SIG-M5 treated with dmso at 0.1 percent for 504 hours (cell line): ENCODE measurements around the gene ADGRG7.

ENCODE experiments used
- DNase-seq: peaks from one replicate; lab custom pipeline; 2025; ENCODE audit not compliant: unreplicated experiment; lab: John Stamatoyannopoulos, UW

ADGRG7 gene

DNA sequence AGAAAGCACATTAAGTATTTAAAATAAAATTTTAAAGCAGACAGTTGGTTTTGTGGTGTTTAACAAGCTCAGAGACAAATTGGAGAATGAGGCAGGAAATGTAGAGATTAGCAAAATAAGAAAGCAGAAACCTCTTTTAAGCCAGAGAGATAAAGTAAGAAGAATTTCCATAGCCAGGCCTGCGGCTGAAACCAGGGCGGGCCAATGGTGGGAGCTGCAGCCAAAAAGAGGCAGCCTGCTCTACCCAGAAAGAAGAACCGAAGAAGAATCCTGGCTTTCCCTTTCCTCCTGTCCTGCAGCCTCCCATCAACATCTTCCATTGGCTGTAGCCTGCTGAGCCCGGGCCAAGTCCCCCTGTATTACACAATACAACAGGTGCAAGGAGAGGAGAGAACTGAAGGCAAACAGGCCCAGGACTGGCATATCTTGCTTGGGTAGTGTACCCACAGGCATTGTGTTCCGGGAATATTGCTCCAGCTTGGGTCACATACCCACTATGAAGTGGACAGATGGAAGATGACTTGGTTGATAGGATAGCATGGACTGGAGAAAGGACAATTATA, 88.4 kb downstream of the ADGRG7 start:
- DNase-seq: no peak

DNA sequence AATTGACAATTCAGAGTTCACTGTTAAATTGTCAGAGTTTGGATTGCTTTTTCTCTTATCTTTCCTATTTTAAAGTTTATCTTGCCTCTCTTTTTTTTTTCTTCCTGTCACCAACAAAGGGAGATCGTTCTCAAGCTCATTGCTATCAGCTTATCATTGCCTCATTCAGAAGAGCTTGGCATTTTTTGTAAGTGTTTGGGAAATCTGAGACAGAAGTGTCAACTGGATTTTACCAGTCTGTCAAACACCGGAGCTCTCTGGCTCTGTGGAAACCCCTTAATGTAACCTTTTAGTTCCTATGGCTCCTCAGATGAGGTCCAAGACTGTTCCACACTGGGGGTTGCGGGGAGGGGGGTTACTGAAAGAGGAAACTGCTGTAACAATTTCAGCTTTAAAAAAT, 89.3 kb downstream of the ADGRG7 start:
- DNase-seq: no peak

DNA sequence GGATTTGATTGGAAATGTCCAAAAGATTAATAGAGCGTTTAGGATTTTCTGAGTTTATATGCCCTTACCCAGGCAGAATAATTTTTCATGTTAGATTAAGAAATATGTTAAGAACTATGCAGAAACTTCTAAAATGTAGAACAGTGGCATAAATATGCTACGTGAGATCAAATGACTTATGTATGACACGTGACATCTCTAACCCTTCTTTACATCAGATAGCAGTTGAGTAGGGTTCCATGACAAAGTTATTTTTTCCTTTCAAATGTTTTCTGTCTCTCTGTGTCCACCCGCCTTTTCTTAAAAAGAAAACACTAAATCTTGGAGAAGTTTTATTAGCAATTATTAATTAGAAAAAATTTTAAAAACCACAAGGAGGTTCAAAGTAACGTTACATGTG, 91.3 kb downstream of the ADGRG7 start:
- no peak for DNase-seq

DNA sequence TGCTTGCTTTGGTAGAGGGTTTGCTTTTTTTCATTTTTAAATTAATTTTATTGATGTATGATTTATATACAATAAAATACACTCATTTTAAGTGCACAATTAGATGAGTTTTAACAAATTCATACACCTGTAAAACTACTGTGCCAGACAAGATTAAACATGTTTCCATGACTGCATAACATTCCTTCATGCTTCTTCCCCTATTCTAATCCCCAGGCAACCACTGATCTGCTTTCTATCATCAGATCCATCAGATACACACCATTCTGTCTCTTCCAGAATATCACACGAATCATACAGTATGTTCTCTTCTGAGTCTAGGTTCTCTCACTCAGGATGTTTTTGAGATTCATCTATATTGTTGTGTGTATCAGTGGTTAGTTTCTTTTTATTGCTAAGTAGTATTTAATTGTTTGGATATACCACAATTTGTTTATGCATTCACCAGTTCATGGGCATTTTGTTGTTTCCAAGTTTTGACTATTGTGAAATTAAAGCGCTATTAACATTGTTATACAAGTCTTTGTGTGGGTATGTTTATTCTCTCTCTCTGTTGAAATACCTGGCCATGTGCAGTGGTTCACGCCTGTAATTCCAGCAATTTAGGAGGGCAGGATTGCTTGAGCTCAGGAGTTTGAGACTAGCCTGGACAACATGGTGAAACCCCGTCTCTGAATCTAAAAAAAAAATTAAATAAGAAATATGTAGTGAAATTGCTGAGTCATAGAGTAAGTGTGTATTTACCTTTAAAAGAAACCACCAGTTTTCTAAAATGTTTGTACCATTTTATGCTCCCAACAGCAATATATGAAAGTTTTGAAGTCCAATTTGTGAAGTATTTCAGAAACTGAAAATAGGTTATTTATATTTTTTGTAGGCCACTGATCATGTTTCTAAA, 92.9 kb downstream of the ADGRG7 start:
- DNase-seq: no peak

DNA sequence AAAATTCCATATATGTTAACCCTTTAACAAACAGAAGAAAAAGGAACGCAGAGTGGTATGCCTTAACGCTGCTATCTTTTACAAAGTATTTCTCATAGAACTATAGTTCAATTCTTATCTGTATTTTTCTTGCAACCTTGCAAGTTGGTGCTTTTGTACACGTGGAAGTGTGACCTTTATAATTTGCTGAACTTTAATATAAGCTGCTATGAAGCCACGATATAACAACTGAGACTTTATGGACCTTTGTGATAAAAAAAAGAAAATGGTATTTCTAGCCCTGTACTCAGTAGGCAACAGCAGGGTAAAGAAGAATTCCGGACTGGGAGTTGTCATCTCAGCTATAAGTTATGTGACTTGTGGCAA, 93.6 kb downstream of the ADGRG7 start:
- no peak for DNase-seq

DNA sequence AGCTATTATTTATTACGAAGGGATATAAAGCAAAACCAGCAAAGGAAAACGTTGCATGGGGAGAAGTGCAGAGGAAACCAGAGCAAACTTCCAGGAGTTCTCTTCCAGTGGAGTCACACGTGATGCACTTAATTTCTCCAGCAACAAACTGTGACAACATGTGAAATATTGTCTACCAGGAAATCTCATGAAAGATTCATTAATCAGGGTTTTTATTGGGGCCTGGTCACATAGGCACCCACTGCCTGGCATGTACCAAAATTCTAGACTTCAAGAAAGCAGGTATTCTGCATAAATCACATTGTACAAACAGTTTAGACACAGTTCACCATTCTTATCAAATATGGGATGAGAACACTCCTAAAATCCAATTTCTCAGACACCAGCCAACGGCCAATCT, 94.5 kb downstream of the ADGRG7 start:
- DNase-seq: no peak

DNA sequence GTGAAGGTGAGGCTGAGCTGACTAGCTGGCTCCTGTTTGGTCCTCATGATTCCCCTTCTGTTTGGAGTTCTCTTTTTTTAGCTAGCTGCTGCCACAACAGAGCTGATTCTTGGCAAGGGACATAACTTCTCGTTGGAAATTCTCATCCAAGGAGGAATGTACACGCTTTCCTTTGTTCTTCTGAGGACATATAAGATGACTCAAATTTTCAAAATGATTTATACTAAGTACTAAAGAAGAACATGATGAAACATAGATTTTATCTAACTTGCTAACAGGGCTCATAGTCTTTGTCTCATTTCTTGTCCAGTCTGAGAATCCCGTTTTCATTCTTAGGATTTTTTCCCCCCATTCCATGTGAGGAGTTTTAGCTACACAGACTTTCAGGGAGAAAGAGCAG, 97.0 kb downstream of the ADGRG7 start:
- DNase-seq: no peak

DNA sequence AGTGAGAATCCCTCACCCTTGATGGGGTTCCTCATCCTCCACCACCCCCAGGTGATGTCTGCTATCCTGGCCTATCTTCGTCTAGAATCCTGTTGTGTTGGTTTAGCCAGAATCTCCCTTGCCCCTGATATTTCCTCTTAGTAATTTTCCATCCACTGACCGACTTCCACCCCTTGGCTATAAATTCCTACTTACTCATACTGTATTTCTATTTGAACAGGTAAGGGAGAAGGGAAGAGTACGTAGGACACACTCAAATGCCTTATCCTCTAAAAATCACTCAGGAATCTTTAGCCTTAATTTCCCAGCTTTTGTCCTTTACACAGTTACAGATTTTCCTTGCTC, 99.2 kb downstream of the ADGRG7 start:
- no peak for DNase-seq

DNA sequence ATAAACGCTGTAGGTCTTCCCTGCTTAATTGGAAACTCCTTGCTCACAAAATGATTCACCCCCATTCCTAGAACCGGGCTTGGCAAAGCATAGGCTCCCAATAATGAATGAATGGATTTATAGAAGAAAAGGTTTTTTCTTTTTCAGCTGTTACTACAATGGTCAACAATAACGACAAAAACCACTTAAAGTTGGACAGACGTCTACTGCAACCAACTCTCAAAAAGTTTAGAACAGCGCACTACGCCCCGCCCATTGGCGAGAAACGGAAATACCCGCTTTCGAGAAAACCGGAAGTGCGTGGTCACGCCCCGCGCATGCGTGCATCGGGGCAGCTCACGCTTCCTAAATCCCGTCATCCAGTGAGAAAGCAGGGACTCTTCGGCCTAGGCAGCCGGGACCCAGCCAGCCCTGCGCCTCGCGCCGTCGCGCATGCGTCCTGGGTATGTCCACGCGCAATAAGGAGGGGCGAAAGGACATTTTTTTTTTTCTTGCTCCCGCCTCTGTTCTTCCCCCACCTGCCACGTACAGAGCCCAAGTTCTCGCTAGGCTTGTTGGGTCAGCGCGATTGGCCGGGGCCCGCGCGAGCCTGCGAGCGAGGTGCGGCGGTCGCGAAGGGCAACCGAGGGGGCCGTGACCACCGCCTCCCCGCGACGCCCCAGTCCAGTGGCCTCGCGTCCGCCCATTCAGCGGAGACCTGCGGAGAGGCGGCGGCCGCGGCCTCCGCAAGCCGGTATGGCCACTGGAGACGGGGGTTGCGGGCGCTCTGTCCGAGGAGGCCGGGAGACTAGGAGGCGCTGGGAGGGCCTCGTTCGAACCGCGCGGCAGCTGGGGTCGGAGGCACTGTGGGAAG, 99.8 kb downstream of the ADGRG7 start, which contains the start of gene TFG:
Gene TFG, plus strand, starts transcription at position 506 of the 853 bp plus-strand sequence. CDS start 4,192 bp downstream, outside the sequence.
- DNase-seq: peak; percentile 97

DNA sequence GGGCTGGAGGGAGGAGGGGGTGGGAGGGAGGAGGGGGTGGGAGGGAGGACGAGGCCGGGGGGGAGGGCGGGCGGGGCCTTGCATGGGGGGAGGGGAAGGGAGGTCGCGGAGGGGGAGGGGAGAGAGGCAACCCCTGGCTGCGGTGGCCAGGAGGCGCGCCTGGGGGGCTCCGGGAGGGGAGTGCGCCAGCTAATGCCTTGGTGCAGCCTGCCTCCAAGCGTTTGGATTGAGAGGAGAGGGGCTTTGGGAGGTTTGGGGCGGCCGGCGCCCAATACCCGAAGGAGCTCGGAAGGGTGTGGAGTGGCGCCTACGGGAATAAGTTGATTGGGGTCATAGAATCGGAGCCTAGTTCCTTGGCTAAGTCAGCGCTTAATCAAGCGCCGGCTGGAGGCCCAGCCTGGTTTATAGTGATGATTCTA, 100.5 kb downstream of the ADGRG7 start:
- DNase-seq: peak; percentile 38

DNA sequence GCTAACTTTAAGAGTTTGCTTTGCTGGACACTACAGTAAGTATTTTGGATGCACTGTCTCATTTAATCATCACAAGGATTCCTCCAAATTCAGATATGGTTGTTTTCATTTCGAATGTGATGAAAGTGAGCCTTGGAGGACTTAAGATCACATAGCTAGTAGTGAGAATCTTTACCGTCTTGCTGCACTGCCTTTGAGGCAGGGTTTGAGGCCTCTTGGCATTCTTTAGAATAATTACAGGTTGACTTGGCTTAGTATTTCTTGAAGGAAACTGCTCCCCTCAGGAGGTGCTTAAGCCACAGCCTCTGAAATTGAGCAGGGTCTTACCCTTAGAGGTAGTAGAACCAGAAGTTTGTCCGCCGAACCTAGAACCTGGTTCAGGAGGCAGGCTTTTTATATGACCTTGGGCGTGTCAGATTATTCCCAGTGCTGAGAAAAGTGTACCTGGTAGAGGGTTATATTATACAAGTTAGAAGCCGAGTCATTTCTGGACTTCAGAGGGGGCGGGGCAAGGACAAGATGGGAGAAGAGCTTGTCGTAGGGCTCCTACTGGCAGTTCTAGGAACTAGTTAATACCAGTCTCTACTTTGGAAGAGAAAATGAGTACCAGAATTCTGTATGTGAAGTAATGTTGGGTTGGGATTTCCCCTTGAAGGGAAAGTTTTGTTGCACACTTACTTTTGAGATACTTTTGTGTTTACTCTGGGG, 101.0 kb downstream of the ADGRG7 start:
- peak; percentile 90 for DNase-seq

DNA sequence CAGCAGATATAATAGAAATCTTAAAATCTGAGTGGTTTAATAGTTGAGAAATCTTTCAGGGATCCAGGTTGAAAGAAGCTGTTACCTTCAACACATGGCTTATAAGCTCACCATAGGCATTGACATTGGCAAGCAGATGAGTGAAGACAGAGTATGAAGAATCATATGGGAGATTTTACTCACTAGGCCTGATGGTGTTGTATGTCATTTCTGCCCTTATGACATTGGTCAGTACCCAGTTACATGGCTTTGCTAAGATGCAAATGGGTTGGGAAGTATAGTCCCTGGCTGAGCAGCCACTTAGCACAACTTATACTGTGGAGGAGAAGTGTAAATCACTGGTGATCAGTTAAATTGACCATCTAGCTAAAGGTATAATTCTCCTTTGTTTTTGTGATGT, 105.8 kb downstream of the ADGRG7 start:
- no peak for DNase-seq

DNA sequence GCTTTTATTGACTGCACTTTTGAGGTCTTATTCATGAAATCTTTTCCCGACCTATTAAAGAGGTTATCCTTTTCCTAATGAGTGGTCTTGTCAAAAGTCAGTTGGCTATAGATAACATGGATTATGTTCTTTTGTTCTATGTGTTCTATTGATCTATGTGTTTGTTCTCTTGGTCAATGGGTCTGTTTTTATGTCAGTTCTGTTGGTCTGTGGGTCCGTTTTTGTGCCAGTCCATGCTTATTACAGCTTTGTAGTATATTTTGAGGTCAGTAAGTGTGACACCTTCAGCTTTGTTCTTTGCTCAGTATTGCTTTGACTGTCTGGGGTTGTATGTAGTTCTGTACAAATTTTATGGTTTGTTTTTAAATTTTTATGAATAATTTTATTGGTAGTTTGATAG, 107.7 kb downstream of the ADGRG7 start:
- no peak for DNase-seq

DNA sequence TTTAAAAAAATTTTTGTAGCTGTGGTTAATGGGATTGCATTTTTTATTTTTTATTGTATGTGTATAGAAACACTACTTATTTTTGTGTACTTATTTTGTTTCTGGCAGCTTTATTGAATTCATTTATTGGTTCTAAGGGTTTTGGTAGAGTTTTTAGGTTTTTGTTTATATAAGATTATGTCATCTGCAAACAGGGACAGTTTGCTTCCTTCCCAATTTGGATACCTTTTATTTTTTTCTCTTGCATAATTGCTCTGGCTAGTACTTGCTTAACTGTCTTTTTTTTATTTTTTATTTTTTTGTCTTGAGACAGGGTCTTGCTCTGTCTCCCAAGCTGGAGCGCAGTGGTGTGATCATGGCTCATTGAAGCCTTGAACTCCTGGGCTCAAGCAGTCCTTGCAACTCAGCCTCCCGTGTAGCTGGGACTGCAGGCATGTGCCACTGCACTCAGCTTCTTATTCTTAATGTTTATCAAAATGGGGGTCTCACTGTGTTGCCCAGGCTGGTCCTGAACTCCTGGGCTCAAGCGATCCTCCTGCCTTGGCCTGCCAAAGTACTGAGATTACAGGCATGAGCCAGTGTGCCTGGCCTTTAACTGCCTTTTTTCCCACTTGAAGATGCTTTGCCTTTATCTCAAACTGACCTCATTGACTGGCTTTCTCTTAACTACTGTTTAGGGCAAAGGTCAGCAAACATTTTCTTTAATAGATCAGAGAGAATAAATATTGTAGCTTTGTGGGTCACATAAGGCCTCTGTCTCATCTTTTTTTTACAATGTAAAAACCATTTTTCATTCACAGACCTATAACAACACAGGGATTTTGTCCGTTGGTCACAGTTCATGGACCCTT, 108.5 kb downstream of the ADGRG7 start:
- no peak for DNase-seq

DNA sequence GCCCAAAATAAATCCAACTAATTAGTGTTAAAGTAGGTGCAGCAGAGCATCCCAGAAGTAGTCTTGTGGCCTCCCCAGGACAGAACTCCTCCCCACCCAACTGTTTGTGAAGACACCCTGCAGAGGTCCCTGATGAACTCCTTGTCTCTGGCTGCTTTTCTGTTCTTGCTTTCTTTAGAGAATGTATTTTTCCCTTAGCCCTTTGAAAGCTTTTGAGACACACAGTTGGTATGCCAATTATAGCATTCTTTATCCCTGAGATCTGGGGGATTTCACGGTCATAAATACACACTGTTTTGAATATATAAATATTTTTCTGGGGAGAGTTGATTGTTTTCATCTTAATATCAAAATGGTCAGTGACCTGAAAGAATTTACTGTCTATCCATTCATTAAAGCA, 109.7 kb downstream of the ADGRG7 start:
- no peak for DNase-seq

DNA sequence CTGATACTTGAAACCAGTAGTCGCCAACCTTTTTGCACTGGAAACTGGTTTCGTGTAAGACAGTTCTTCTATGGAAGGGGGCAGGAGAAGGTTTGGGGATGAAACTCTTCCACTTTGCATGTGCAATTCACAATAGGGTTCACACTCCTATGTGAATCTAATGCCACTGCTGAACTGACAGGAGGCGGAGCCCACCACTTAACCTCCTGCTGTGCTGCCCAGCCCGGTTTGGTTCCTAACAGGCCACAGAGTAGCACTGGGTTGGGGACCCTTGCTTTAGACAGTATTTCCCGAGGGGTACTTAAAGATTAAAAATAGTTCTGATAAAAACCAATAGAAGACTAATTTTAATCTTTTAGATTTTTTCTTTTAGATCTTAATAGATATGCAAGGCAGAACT, 111.0 kb downstream of the ADGRG7 start:
- DNase-seq: no peak

DNA sequence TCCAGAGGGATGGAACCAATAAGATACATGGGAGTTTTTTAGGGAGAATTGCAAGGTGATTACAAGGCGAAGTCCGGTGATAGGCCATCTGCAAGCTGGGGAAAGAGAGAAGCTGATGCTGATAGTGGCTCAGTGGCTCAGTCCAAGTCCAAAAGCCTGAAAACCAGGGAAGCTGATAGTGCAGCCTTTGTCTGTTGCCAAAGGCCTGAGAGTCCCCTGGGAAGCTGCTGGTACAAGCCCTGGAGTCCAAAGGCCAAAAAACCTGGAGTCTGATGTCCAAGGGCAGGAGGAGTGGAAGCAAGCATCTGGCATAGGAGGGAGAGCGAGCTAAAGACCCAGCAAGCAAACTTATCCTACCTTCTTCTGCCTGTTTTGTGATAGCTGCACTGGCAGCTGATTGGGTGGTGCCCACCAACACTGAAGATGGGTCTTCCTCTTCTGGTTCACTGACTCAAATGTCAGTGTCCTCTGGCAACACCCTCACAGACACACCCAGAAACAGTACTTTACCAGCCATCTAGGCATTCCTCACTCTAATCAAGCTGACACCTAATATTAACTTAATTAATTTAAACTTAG, 116.6 kb downstream of the ADGRG7 start:
- no peak for DNase-seq

DNA sequence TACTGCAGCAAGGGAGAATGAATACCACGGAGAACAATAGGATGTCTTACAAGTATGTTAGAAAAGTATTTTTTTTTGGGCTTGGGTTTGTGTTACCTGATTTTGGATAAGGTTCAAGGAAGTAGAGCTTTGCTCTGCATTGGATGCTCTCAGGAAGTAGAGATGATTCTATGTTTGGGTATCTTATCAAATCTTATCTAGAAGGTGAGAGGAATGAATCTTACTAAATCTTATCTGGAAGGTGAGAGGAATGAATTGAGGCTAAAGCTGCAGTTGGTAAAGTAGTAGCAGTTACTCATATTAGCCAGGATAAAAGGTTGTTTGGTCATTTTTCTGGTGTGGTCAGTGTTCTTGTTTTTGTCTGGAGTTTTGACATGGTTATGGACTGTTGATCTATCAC, 117.3 kb downstream of the ADGRG7 start:
- DNase-seq: no peak

DNA sequence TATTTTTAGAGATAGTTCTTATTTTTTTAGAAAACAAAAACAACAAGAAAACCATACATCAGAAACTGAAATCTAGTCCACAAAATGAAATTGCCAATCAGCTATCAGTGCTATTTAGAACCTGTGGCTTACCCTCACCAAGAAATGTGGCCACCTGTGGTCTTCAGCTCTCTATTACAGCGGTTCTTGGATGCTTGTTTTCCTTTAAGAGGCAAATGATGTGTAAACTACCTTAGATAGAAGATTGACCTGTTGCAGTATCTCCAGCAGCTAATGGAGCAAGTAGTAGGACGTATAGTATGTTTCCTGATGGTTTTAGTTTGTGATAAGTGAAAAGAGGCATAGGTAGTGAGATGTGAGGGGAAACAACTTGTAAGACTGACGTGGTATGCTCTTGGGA, 121.1 kb downstream of the ADGRG7 start:
- no peak for DNase-seq

DNA sequence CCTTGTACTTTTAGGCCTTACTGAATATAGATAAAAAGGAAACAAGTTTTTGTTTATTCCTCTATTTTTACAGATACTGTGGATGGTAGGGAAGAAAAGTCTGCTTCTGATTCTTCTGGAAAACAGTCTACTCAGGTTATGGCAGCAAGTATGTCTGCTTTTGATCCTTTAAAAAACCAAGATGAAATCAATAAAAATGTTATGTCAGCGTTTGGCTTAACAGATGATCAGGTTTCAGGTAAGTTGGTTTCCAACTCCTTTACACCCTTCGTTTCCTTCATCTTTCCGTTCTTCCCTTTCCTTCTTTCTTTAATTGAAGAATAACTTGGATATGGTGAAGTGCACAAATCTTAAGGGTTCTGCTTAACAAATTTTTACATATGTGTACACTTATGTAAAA, 123.0 kb downstream of the ADGRG7 start:
- DNase-seq: no peak
